Epidermal melanocyte (primary cell): ENCODE results near the gene RFLNA.

Experiments used
- DNase-seq: peaks from one replicate; pipeline ENCODE4 v3.0.0; 2011; ENCODE audit warnings: low spot score; ENCODE audit not compliant: insufficient read length

Gene RFLNA

GRCh38 chr12:124358572-124358971 is 63.7 kb downstream of the RFLNA start:
- no peak for DNase-seq

GRCh38 chr12:124359671-124360581 is 65.0 kb downstream of the RFLNA start:
- DNase-seq = no peak

GRCh38 chr12:124361074-124361970 is 66.4 kb downstream of the RFLNA start:
- DNase-seq = no peak

DNA sequence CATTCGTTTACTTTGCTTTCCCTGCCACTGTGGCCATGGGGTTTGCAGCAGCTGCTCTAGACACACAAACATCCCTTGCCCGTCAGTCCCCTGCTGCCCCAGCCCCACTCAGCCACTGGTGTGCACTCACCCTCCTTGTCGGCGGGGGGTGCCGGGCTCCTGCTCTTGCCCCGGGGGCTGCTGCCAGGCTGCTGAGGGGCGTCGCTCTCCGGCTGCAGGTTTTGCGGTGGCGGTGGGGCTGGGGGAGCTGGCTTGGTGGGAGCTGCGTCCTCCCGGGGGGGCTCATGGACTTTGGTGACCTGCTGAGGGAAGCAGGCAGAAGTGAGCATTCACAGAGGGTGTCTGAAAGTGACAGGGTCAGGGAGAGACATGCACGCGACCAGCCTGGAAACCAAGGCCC is 67.1 kb downstream of the RFLNA start:
- no peak for DNase-seq

DNA sequence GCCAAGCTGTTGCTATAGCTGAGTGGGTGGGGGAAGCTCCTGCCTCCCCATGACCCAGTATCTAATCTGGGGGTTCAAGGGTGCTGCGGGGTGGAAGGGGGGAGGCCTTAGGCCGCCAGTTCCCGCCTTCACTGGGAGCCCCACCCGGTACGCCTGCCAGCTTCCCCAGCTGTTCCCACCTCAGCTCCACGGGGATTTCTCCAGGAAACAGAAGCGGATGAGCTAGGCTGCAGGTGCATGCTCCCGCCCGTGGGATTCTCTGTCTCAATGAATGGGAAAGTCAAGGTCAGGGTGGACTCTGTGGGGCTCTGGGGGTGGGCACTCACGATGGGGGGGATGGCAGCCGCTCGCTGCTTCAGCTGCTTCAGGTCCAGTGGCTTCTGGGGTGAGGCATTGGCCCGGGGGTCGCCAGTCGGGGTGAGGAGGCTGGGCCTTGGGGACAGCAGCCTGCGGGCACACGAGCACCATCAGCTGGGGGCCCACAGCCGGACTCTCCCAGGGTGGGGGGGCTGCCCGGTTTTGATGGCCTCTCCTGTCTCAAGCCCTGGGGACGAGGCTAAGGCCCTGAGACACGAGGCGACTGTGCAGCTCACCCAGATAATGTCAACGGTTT is 68.6 kb downstream of the RFLNA start:
- no peak for DNase-seq

- DNase-seq = no peak
Observed at GRCh38 chr12:124364543-124364942, 69.7 kb downstream of the RFLNA start.
